CD4-positive, alpha-beta memory T cell (primary cell): ENCODE results near the gene AKAP6. TPM values are rescaled to one million over a fixed set of nuclear protein-coding genes. Genes with fewer than 3 reads are reported as not detected.

Experiments used
- CTCF ChIA-PET: fragments of 350-600 bp; sonication (Branson Sonifier 250); formaldehyde crosslinking; loops from one replicate; lab custom pipeline; 2021; ENCODE audit warnings: inconsistent platforms; ENCODE audit not compliant: partially characterized antibody; lab: Charles Lee
- POLR2A ChIA-PET: fragments of 350-600 bp; sonication (Branson Sonifier 250); formaldehyde crosslinking; loops from one replicate; lab custom pipeline; 2021; ENCODE audit not compliant: partially characterized antibody; lab: Charles Lee
- DNase-seq, 5 donors: peaks; one replicate each; pipeline versions ENCODE4 v3.0.0 to v3.0.0-alpha.2; 2020 to 2022; ENCODE audit warnings: mixed read lengths in 1 of 5
- H3K27ac ChIP-seq: one replicate; pipeline ENCODE4 v1.7.0; 2013; ENCODE audit warnings: low read depth, low read length
- H3K27me3 ChIP-seq: 2 replicates; pipeline ENCODE4 v1.7.0; 2013; ENCODE audit warnings: mild to moderate bottlenecking, low read length, moderate library complexity; ENCODE audit not compliant: insufficient read depth
- H3K36me3 ChIP-seq: 2 replicates; pipeline ENCODE4 v1.7.0; 2013; ENCODE audit warnings: mild to moderate bottlenecking, low read length, moderate library complexity; ENCODE audit not compliant: insufficient read depth
- H3K4me1 ChIP-seq: 2 replicates; pipeline ENCODE4 v1.7.0; 2013; ENCODE audit warnings: mild to moderate bottlenecking, low read length, moderate library complexity; ENCODE audit not compliant: insufficient read depth
- H3K4me3 ChIP-seq, 2 donors: one replicate each; pipeline ENCODE4 v1.7.0; 2013; ENCODE audit warnings: low read length in 2 of 2, mild to moderate bottlenecking in 1 of 2
- H3K9me3 ChIP-seq, 2 donors: one replicate each; pipeline ENCODE4 v1.7.0; 2013; ENCODE audit warnings: low read length in 2 of 2, control low read depth in 1 of 2; ENCODE audit not compliant: control insufficient read depth in 1 of 2
- H3K27ac Mint-ChIP-seq, 7 donors: one replicate each; pipeline ENCODE4 v1.8.0; 2020 to 2021; ENCODE audit warnings: mixed read lengths in 7 of 7, mild to moderate bottlenecking in 6 of 7, inconsistent platforms in 3 of 7, moderate library complexity in 3 of 7
- H3K27me3 Mint-ChIP-seq, 2 donors: one replicate each; pipeline ENCODE4 v1.8.0; 2020 to 2021; ENCODE audit warnings: mixed read lengths in 2 of 2
- H3K36me3 Mint-ChIP-seq, 2 donors: one replicate each; pipeline ENCODE4 v1.8.0; 2020 to 2021; ENCODE audit warnings: mixed read lengths in 2 of 2, inconsistent platforms in 1 of 2, mild to moderate bottlenecking in 1 of 2
- H3K4me1 Mint-ChIP-seq, 4 donors: one replicate each; pipeline ENCODE4 v1.8.0; 2020 to 2021; ENCODE audit warnings: mixed read lengths in 4 of 4, mild to moderate bottlenecking in 1 of 4
- H3K4me3 Mint-ChIP-seq, 8 donors: one replicate each; pipeline ENCODE4 v1.8.0; 2020 to 2021; ENCODE audit warnings: mixed read lengths in 8 of 8, mild to moderate bottlenecking in 7 of 8, moderate library complexity in 6 of 8, inconsistent platforms in 3 of 8
- H3K9me3 Mint-ChIP-seq, 8 donors: one replicate each; pipeline ENCODE4 v1.8.0; 2020 to 2021; ENCODE audit warnings: mixed read lengths in 8 of 8, mild to moderate bottlenecking in 5 of 8, inconsistent platforms in 3 of 8, moderate library complexity in 1 of 8
- intact Hi-C: fragments of 100-400 bp; cut with micrococcal nuclease; formaldehyde crosslinking; loops from one replicate; pipeline ENCODE4 v1.15.1; 2023
- polyA plus RNA-seq, 2 donors: library from polyadenylated mRNA; unstranded; fragments of 300-500 nt; fragmentation: Illumina TruSeq; gene quantifications; one replicate each; pipeline ENCODE4 v1.2.3, GENCODE V29; 2021
- total RNA-seq, 2 experiments: library from RNA; stranded (reverse); gene quantifications; one replicate each; pipeline ENCODE4 v1.2.3, GENCODE V29; 2021

AKAP6 gene
- total and polyA plus RNA-seq, 4 experiments from 2014 or later: 0.98 to 4.4 (median 3.7) TPM; not detected in 1

GRCh38 chr14:32661216-32661615, 332.1 kb downstream of the AKAP6 start:
- H3K4me3 ChIP-seq: no peak overlapping the region
- no peak overlapping the region for H3K27ac ChIP-seq
- Mint-ChIP-seq H3K4me3 (no peak overlapping the region), H3K4me1 (no peaks in the 10 kb centered on the region), H3K27ac (no peak overlapping the region), H3K27me3 (peaks cover 0 to 2% of the 10 kb centered on the region in 2 donors), H3K9me3 (peaks cover 0 to 4% (median 0%) of the 10 kb centered on the region in 8 donors), H3K36me3 (no peaks in the 10 kb centered on the region)
- ChIA-PET CTCF (no interaction called here), POLR2A (no interaction called here)
- no peaks in the 10 kb centered on the region for H3K9me3 ChIP-seq
- no peaks in the 10 kb centered on the region for H3K36me3 ChIP-seq
- H3K4me1 ChIP-seq: no peaks in the 10 kb centered on the region
- intact Hi-C loops: no loop called here
- DNase-seq: no peak
- no peaks in the 10 kb centered on the region for H3K27me3 ChIP-seq

- ChIA-PET POLR2A (no interaction called here), CTCF (no interaction called here)
- no peak overlapping the region for H3K27ac Mint-ChIP-seq
- peaks cover 0 to 2% of the 10 kb centered on the region in 2 donors for H3K27me3 Mint-ChIP-seq
- H3K36me3 Mint-ChIP-seq: no peaks in the 10 kb centered on the region
- H3K9me3 ChIP-seq: no peaks in the 10 kb centered on the region
- no peak overlapping the region for H3K4me3 ChIP-seq
- no peaks in the 10 kb centered on the region for H3K27me3 ChIP-seq
- H3K9me3 Mint-ChIP-seq: peaks cover 0 to 4% (median 0%) of the 10 kb centered on the region in 8 donors
- intact Hi-C loops: no loop called here
- no peak overlapping the region for H3K4me3 Mint-ChIP-seq
- DNase-seq: no peak
- H3K4me1 ChIP-seq: no peaks in the 10 kb centered on the region
- H3K27ac ChIP-seq: no peak overlapping the region
- H3K4me1 Mint-ChIP-seq: no peaks in the 10 kb centered on the region
- no peaks in the 10 kb centered on the region for H3K36me3 ChIP-seq
Observed at GRCh38 chr14:32662211-32662610, 333.1 kb downstream of the AKAP6 start.

- no peaks in the 10 kb centered on the region for H3K9me3 ChIP-seq
- intact Hi-C loops: no loop called here
- no peak overlapping the region for H3K4me3 ChIP-seq
- CTCF ChIA-PET: no interaction called here
- Mint-ChIP-seq H3K27ac (no peak overlapping the region), H3K9me3 (peaks cover 0 to 8% (median under 1%) of the 10 kb centered on the region in 8 donors), H3K36me3 (no peaks in the 10 kb centered on the region), H3K4me1 (no peaks in the 10 kb centered on the region), H3K4me3 (no peak overlapping the region), H3K27me3 (peaks cover 0 to 3% of the 10 kb centered on the region in 2 donors)
- no peak overlapping the region for H3K27ac ChIP-seq
- no peaks in the 10 kb centered on the region for H3K36me3 ChIP-seq
- H3K4me1 ChIP-seq: no peaks in the 10 kb centered on the region
- no peak for DNase-seq
- POLR2A ChIA-PET: no interaction called here
- H3K27me3 ChIP-seq: no peaks in the 10 kb centered on the region
Observed at GRCh38 chr14:32666308-32666707, 337.2 kb downstream of the AKAP6 start.

- ChIA-PET POLR2A (no interaction called here), CTCF (no interaction called here)
- H3K9me3 ChIP-seq: no peaks in the 10 kb centered on the region
- no peak overlapping the region for H3K27ac ChIP-seq
- H3K36me3 Mint-ChIP-seq: no peaks in the 10 kb centered on the region
- peaks cover 0 to 11% (median 2%) of the 10 kb centered on the region in 8 donors for H3K9me3 Mint-ChIP-seq
- no peak overlapping the region for H3K4me3 Mint-ChIP-seq
- H3K27me3 Mint-ChIP-seq: peaks cover 0 to 3% of the 10 kb centered on the region in 2 donors
- no peaks in the 10 kb centered on the region for H3K4me1 Mint-ChIP-seq
- intact Hi-C loops: no loop called here
- H3K4me3 ChIP-seq: no peak overlapping the region
- H3K27me3 ChIP-seq: no peaks in the 10 kb centered on the region
- H3K27ac Mint-ChIP-seq: no peak overlapping the region
- H3K36me3 ChIP-seq: no peaks in the 10 kb centered on the region
- DNase-seq: no peak
- H3K4me1 ChIP-seq: no peaks in the 10 kb centered on the region
Observed at GRCh38 chr14:32667287-32667686, 338.2 kb downstream of the AKAP6 start.

- no peak overlapping the region for H3K27ac Mint-ChIP-seq
- ChIA-PET CTCF (no interaction called here), POLR2A (no interaction called here)
- no peak overlapping the region for H3K4me3 Mint-ChIP-seq
- Histone ChIP-seq H3K36me3 (no peaks in the 10 kb centered on the region), H3K9me3 (peaks cover 0 to 3% of the 10 kb centered on the region in 2 donors), H3K4me3 (no peak overlapping the region), H3K27ac (no peak overlapping the region), H3K27me3 (no peaks in the 10 kb centered on the region), H3K4me1 (no peaks in the 10 kb centered on the region)
- no peak for DNase-seq
- H3K9me3 Mint-ChIP-seq: peaks cover 0 to 14% (median 2%) of the 10 kb centered on the region in 8 donors
- H3K27me3 Mint-ChIP-seq: peaks cover 0 to 3% of the 10 kb centered on the region in 2 donors
- no peaks in the 10 kb centered on the region for H3K4me1 Mint-ChIP-seq
- intact Hi-C loops: no loop called here
- no peaks in the 10 kb centered on the region for H3K36me3 Mint-ChIP-seq
Observed at GRCh38 chr14:32667791-32668190, 338.7 kb downstream of the AKAP6 start.

- H3K4me3 Mint-ChIP-seq: no peak overlapping the region
- H3K4me1 ChIP-seq: no peaks in the 10 kb centered on the region
- H3K9me3 ChIP-seq: peaks cover 0 to 4% of the 10 kb centered on the region in 2 donors
- no peaks in the 10 kb centered on the region for H3K36me3 Mint-ChIP-seq
- no peak for DNase-seq
- peaks cover 0 to 14% (median 3%) of the 10 kb centered on the region in 8 donors for H3K9me3 Mint-ChIP-seq
- POLR2A ChIA-PET: no interaction called here
- no peak overlapping the region for H3K27ac Mint-ChIP-seq
- H3K4me1 Mint-ChIP-seq: no peaks in the 10 kb centered on the region
- H3K27ac ChIP-seq: no peak overlapping the region
- peaks cover 0 to 1% of the 10 kb centered on the region in 2 donors for H3K27me3 Mint-ChIP-seq
- intact Hi-C loops: no loop called here
- CTCF ChIA-PET: no interaction called here
- H3K27me3 ChIP-seq: no peaks in the 10 kb centered on the region
- H3K36me3 ChIP-seq: no peaks in the 10 kb centered on the region
- H3K4me3 ChIP-seq: no peak overlapping the region
Observed at GRCh38 chr14:32669391-32669790, 340.3 kb downstream of the AKAP6 start.

- Mint-ChIP-seq H3K36me3 (no peaks in the 10 kb centered on the region), H3K4me1 (no peaks in the 10 kb centered on the region), H3K9me3 (peaks cover 0 to 11% (median 3%) of the 10 kb centered on the region in 8 donors), H3K4me3 (no peak overlapping the region), H3K27ac (no peak overlapping the region), H3K27me3 (no peaks in the 10 kb centered on the region)
- H3K9me3 ChIP-seq: peaks cover 0 to 4% of the 10 kb centered on the region in 2 donors
- H3K27me3 ChIP-seq: no peaks in the 10 kb centered on the region
- H3K4me1 ChIP-seq: no peaks in the 10 kb centered on the region
- H3K36me3 ChIP-seq: no peaks in the 10 kb centered on the region
- DNase-seq: no peak
- H3K27ac ChIP-seq: no peak overlapping the region
- CTCF ChIA-PET: no interaction called here
- intact Hi-C loops: no loop called here
- no peak overlapping the region for H3K4me3 ChIP-seq
- POLR2A ChIA-PET: no interaction called here
Observed at GRCh38 chr14:32675433-32675832, 346.3 kb downstream of the AKAP6 start.
